ENCODE results near the gene MYRIP.

The MYRIP gene

DNA sequence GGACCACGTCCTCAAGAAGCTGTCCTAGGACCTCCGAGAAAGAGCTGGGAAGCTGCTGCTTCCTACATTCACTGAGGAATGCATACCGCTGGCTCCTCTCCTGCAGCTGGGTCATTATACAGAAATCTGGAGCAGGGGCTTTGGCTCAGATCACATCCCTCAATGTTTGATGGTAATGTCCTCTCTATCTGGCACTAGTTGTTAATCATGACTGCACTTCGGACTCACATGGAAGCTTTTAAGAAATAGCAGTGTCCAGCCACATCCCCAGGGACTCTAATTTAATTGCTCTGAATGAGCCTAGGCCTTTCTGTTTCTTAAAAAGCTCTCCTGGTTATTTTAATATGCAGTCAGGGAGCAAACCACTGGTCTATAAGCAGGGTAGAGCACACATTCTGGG lies 25.7 kb upstream of the MYRIP start:
- TF ChIP-seq MYC (IDR thresholded peaks at IDR 0.05; ENCODE audit: low read depth, low read length) = no peak
- no peak for TF ChIP-seq CTCF (IDR thresholded peaks at IDR 0.05; ENCODE audit: low read depth, low read length)
- no peak for TF ChIP-seq MAX (IDR thresholded peaks at IDR 0.05; ENCODE audit: low read depth, low read length)
- no peak for TF ChIP-seq POLR2A (IDR thresholded peaks at IDR 0.05; ENCODE audit: extremely low read depth, insufficient read length)
- DNase-seq (ENCODE audit: low read depth) = no peak

GRCh38 chr3:39784922-39785321 lies 24.5 kb upstream of the MYRIP start:
- no peak overlapping the region for H3K4me3 ChIP-seq (ENCODE audit: low read depth, low read length)
- no peak for DNase-seq (ENCODE audit: low read depth)
- TF ChIP-seq MYC (IDR thresholded peaks at IDR 0.05; ENCODE audit: low read depth, low read length) (no peak), CTCF (IDR thresholded peaks at IDR 0.05; ENCODE audit: low read depth, low read length) (no peak), POLR2A (IDR thresholded peaks at IDR 0.05; ENCODE audit: extremely low read depth, insufficient read length) (no peak), MAX (IDR thresholded peaks at IDR 0.05; ENCODE audit: low read depth, low read length) (no peak)

More for the DNA sequence above, 25.7 kb upstream of the MYRIP start:
- no peak overlapping the region for H3K4me3 ChIP-seq (ENCODE audit: low read depth, low read length)

GRCh38 chr3:39788128-39788883 lies 21.1 kb upstream of the MYRIP start:
- H3K4me3 ChIP-seq (ENCODE audit: low read depth, low read length) = no peak overlapping the region
- no peak for DNase-seq (ENCODE audit: low read depth)
- TF ChIP-seq MAX (IDR thresholded peaks at IDR 0.05; ENCODE audit: low read depth, low read length) (no peak), MYC (IDR thresholded peaks at IDR 0.05; ENCODE audit: low read depth, low read length) (no peak), CTCF (IDR thresholded peaks at IDR 0.05; ENCODE audit: low read depth, low read length) (no peak), POLR2A (IDR thresholded peaks at IDR 0.05; ENCODE audit: extremely low read depth, insufficient read length) (no peak)

DNA sequence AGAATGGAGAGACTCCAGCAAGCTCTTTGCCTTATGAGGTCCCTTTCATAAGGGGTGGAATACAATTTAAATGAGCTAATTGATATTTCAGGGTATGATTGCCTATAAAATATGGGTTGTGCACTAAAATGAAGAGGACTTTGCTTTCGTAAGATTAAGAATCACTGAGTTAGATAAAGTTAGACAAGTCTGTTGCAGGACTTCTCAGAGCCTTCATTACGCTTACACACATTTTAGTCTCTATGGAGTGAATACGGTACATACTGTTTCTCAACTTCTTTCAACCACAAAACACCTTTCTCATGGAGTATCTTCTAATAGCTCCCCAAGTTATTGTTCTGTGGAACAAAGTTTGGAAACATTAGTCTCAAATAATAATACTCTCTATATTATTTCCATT lies 17.8 kb upstream of the MYRIP start:
- no peak overlapping the region for H3K4me3 ChIP-seq (ENCODE audit: low read depth, low read length)
- no peak for DNase-seq (ENCODE audit: low read depth)
- TF ChIP-seq CTCF (IDR thresholded peaks at IDR 0.05; ENCODE audit: low read depth, low read length) (no peak), POLR2A (IDR thresholded peaks at IDR 0.05; ENCODE audit: extremely low read depth, insufficient read length) (no peak), MYC (IDR thresholded peaks at IDR 0.05; ENCODE audit: low read depth, low read length) (no peak), MAX (IDR thresholded peaks at IDR 0.05; ENCODE audit: low read depth, low read length) (no peak)

- no peak for DNase-seq (ENCODE audit: low read depth)
- no peak overlapping the region for H3K4me3 ChIP-seq (ENCODE audit: low read depth, low read length)
- TF ChIP-seq MAX (IDR thresholded peaks at IDR 0.05; ENCODE audit: low read depth, low read length) (no peak), POLR2A (IDR thresholded peaks at IDR 0.05; ENCODE audit: extremely low read depth, insufficient read length) (no peak), CTCF (IDR thresholded peaks at IDR 0.05; ENCODE audit: low read depth, low read length) (no peak), MYC (IDR thresholded peaks at IDR 0.05; ENCODE audit: low read depth, low read length) (no peak)
Observed at GRCh38 chr3:39794880-39795279, 14.5 kb upstream of the MYRIP start.
